CD4-positive, alpha-beta T cell (primary cell): Measurements from ENCODE around the gene PIGH. TPM values are rescaled to one million over a fixed set of nuclear protein-coding genes. Genes with fewer than 3 reads are reported as not detected.
"Not testable (repeated sequence)": the region's sequence is repeated elsewhere in the genome, so short reads cannot be mapped to it uniquely, and the experiment has no call there.

Experiments used
- ATAC-seq: fragments of 200-7000 bp; cut with Tn5 transposase; one replicate; pipeline ENCODE4 v1.10.0; 2022; ENCODE audit warnings: mild to moderate bottlenecking; ENCODE audit not compliant: poor library complexity
- CTCF ChIA-PET: fragments of 350-600 bp; sonication (Branson Sonifier 250); formaldehyde crosslinking; loops from one replicate; lab custom pipeline; 2021; ENCODE audit warnings: antibody characterized with exemption, inconsistent platforms; lab: Charles Lee
- POLR2A ChIA-PET: fragments of 350-600 bp; sonication (Branson Sonifier 250); formaldehyde crosslinking; loops from one replicate; lab custom pipeline; 2021; ENCODE audit warnings: antibody characterized with exemption, inconsistent platforms; lab: Charles Lee
- DNase-seq, 14 experiments: peaks; one replicate each; pipeline ENCODE4 v3.0.0-alpha.2; 2013 to 2020; ENCODE audit warnings: mixed read lengths in 2 of 14
- H3K27ac ChIP-seq, 2 donors: one replicate each; pipeline versions ENCODE4 v1.5.1 to v1.7.0; 2013; ENCODE audit warnings: low read length in 2 of 2, low read depth in 1 of 2, mild to moderate bottlenecking in 1 of 2
- H3K27me3 ChIP-seq, 2 experiments: 1 replicate in 1 of 2; 2 replicates in 1 of 2; pipeline versions ENCODE4 v1.6.1 to v1.7.0; 2013; ENCODE audit warnings: low read length in 2 of 2, control low read depth in 1 of 2, mild to moderate bottlenecking in 1 of 2, moderate library complexity in 1 of 2; ENCODE audit not compliant: insufficient read depth in 2 of 2, control insufficient read depth in 1 of 2
- H3K36me3 ChIP-seq: one replicate; pipeline ENCODE4 v1.6.1; 2013; ENCODE audit warnings: low read length, control low read depth; ENCODE audit not compliant: insufficient read depth
- H3K4me1 ChIP-seq: one replicate; pipeline ENCODE4 v1.6.1; 2013; ENCODE audit warnings: low read length, control low read depth; ENCODE audit not compliant: insufficient read depth
- H3K4me3 ChIP-seq: one replicate; pipeline ENCODE4 v1.5.1; 2013; ENCODE audit warnings: mild to moderate bottlenecking, low read length, moderate library complexity
- H3K9me3 ChIP-seq, 2 experiments: 1 replicate in 1 of 2; 2 replicates in 1 of 2; pipeline versions ENCODE4 v1.6.1 to v1.7.0; 2013; ENCODE audit warnings: low read length in 2 of 2, mild to moderate bottlenecking in 2 of 2, control low read depth in 1 of 2, moderate library complexity in 1 of 2; ENCODE audit not compliant: control insufficient read depth in 1 of 2, insufficient read depth in 1 of 2
- H3K27ac Mint-ChIP-seq: one replicate; pipeline ENCODE4 v1.8.0; 2020; ENCODE audit warnings: mixed read lengths
- H3K27me3 Mint-ChIP-seq: one replicate; pipeline ENCODE4 v1.8.0; 2021; ENCODE audit warnings: mixed read lengths
- H3K36me3 Mint-ChIP-seq: one replicate; pipeline ENCODE4 v1.8.0; 2021; ENCODE audit warnings: low read depth, mixed read lengths
- H3K4me1 Mint-ChIP-seq: one replicate; pipeline ENCODE4 v1.8.0; 2021; ENCODE audit warnings: low read depth, mixed read lengths
- H3K4me3 Mint-ChIP-seq: one replicate; pipeline ENCODE4 v1.8.0; 2020; ENCODE audit warnings: mild to moderate bottlenecking, mixed read lengths
- H3K9me3 Mint-ChIP-seq: one replicate; pipeline ENCODE4 v1.8.0; 2020; ENCODE audit warnings: mixed read lengths
- intact Hi-C, 2 experiments: fragments of 100-400 bp; cut with DNase I in 1 of 2; cut with micrococcal nuclease in 1 of 2; formaldehyde crosslinking; loops; one replicate each; pipeline versions ENCODE4 v1.15.1 to v1.9.0; 2023 to 2025; cut with DNase I, micrococcal nuclease
- total RNA-seq, 174 experiments: library from RNA in 2 of 174; stranded (reverse) in 2 of 174; gene quantifications; one replicate each; pipeline ENCODE4 v1.2.3 and lab custom pipeline; 2021 to 2026
- TF ChIP-seq, protein P1 (sequence below): fragments of 200-600 bp; IDR thresholded peaks from one replicate; pipeline ENCODE4 v1.8.0; 2022; ENCODE audit warnings: antibody characterized with exemption, mild to moderate bottlenecking

Gene PIGH
- total RNA-seq, 2 experiments from 2014 or later: 66.0 to 69.7 TPM

DNA sequence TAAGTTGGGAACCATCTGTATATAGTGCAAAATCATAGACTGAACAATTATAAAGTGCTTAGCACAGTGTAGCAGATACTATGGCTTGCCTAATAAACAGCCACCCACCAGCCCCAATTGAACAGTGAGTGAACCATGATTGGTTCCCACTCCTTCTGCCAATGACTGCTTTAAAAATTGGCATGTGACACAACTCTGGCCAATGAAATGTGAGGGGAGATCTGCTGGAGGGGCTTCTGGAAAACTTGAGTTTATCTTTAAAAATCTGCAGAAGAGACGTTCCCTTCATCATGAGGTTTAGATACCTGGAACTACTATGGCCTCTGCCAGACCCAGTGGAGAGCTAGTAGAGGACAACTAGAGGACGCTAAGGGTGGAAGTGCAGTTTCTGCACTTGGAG, 4.7 kb downstream of the PIGH start:
- Mint-ChIP-seq H3K27me3 (no peaks in the 10 kb centered on the region), H3K27ac (no peak overlapping the region), H3K4me3 (peak overlapping the region; percentile 1), H3K9me3 (no peaks in the 10 kb centered on the region), H3K4me1 (peaks cover 43% of the 10 kb centered on the region), H3K36me3 (peaks cover 49% of the 10 kb centered on the region)
- Histone ChIP-seq H3K4me1 (peaks cover 18% of the 10 kb centered on the region), H3K9me3 (peaks cover 0 to 3% of the 10 kb centered on the region in 2 experiments), H3K4me3 (no peak overlapping the region), H3K27me3 (no peaks in the 10 kb centered on the region), H3K27ac (no peak overlapping the region), H3K36me3 (peaks cover 25% of the 10 kb centered on the region)
- ChIA-PET CTCF (no interaction called here), POLR2A (no interaction called here)
- DNase-seq (no peak), ATAC-seq (no peak)
- TF ChIP-seq, protein P1, sequence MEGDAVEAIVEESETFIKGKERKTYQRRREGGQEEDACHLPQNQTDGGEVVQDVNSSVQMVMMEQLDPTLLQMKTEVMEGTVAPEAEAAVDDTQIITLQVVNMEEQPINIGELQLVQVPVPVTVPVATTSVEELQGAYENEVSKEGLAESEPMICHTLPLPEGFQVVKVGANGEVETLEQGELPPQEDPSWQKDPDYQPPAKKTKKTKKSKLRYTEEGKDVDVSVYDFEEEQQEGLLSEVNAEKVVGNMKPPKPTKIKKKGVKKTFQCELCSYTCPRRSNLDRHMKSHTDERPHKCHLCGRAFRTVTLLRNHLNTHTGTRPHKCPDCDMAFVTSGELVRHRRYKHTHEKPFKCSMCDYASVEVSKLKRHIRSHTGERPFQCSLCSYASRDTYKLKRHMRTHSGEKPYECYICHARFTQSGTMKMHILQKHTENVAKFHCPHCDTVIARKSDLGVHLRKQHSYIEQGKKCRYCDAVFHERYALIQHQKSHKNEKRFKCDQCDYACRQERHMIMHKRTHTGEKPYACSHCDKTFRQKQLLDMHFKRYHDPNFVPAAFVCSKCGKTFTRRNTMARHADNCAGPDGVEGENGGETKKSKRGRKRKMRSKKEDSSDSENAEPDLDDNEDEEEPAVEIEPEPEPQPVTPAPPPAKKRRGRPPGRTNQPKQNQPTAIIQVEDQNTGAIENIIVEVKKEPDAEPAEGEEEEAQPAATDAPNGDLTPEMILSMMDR: no peak
- intact Hi-C loops: loop anchor here in 1 of 2 experiments (5.0 kb wide), 1 partner anchor 233 kb away; the partner anchor contains the start of gene EIF2S1

DNA sequence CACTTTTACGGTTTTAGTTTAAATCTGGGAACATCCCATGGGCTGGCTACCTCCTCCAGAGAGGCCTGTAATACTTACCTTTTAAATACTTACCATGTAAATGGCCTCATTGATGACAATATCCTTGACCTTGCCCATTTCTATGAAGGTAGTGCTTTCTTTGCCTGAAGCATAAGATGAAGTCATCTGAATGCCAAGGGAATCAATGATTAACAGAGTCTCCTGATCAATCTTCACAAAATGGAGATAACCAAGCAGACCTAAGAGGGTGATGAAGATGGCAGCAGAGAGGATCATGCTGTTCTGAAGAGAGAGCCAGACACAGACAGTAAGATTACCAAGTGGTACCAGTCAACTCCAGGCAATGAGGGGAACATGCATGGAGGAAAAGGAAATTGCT, 6.4 kb downstream of the PIGH start:
- Mint-ChIP-seq H3K4me1 (peaks cover 27% of the 10 kb centered on the region), H3K36me3 (peaks cover 62% of the 10 kb centered on the region)
- H3K4me3 ChIP-seq, DNase-seq, H3K27me3 ChIP-seq, ATAC-seq, H3K9me3 Mint-ChIP-seq, POLR2A ChIA-PET, H3K27me3 Mint-ChIP-seq, H3K9me3 ChIP-seq, intact Hi-C loops, H3K4me3 Mint-ChIP-seq, H3K4me1 ChIP-seq, H3K27ac Mint-ChIP-seq, CTCF ChIA-PET, H3K27ac ChIP-seq: not testable (repeated sequence)
- peaks cover 28% of the 10 kb centered on the region for H3K36me3 ChIP-seq

DNA sequence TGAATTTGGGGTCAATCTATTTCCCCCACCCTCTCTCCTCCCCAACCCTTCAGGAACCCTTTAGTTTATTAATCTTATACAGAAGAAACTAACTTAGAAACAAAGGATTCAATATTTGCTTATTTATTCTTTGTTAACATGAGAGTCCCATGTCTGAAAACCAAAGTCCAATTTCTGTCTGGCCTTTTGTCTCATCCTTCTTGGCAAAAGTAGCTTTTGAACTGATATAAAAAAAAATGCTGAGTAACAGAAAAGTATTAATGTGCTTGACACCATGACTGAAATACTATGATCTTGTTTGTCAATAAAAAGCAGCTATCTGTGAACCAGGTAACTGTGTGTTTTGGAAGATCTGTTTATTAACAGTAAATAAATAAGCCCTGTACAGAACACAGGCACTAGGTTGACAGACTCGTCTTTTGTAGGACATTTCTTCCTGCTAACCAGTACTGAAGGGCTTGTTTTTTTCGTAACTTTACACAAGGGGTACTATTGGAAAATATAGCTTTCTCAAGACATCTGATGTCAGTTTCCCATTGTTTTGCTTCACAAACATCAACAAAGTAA, 10.8 kb downstream of the PIGH start:
- POLR2A ChIA-PET: no interaction called here
- no peaks in the 10 kb centered on the region for H3K27me3 Mint-ChIP-seq
- no peaks in the 10 kb centered on the region for H3K4me1 Mint-ChIP-seq
- no peak overlapping the region for H3K27ac Mint-ChIP-seq
- peaks cover 65% of the 10 kb centered on the region for H3K36me3 Mint-ChIP-seq
- H3K4me3 Mint-ChIP-seq: no peak overlapping the region
- Histone ChIP-seq H3K36me3 (peaks cover 34% of the 10 kb centered on the region), H3K9me3 (no peaks in the 10 kb centered on the region), H3K27me3 (no peaks in the 10 kb centered on the region), H3K27ac (no peak overlapping the region), H3K4me1 (no peaks in the 10 kb centered on the region), H3K4me3 (no peak overlapping the region)
- intact Hi-C loops: no loop called here
- ATAC-seq (no peak), DNase-seq (no peak)
- CTCF ChIA-PET: no interaction called here
- no peaks in the 10 kb centered on the region for H3K9me3 Mint-ChIP-seq
- TF ChIP-seq, protein P1: no peak

DNA sequence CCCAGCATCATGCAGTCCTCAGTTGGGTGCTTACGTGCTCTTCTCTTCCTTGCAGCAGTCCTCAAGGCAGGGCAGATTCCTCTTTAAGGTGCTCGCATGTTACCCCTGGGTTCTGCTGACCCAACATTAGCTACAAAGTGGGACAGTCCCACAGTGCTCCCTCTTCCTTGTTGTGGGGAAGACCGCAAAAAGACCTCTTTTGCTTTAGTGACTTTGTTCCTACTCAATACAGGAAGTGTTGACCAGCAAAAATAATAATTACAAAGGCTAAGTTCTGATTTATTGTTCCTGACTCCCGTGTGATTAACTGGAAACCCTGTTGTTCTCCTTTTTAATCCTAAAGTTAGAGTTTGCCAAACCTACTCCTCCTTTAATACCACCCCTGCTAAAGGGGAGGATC, 13.7 kb downstream of the PIGH start:
- TF ChIP-seq, protein P1: no peak
- Mint-ChIP-seq H3K4me3 (no peak overlapping the region), H3K27ac (no peak overlapping the region), H3K36me3 (peaks cover 39% of the 10 kb centered on the region), H3K4me1 (no peaks in the 10 kb centered on the region), H3K9me3 (no peaks in the 10 kb centered on the region), H3K27me3 (no peaks in the 10 kb centered on the region)
- ATAC-seq: no peak
- intact Hi-C loops: no loop called here
- Histone ChIP-seq H3K27ac (no peak overlapping the region), H3K9me3 (no peaks in the 10 kb centered on the region), H3K4me1 (no peaks in the 10 kb centered on the region), H3K4me3 (no peak overlapping the region), H3K27me3 (no peaks in the 10 kb centered on the region), H3K36me3 (peaks cover 16% of the 10 kb centered on the region)
- ChIA-PET CTCF (interaction anchor here (1.1 to 3.6 kb wide), 2 partner anchors 13 to 118 kb away, joined by 4 to 21 read pairs; partner anchors contain the start of gene PIGH), POLR2A (no interaction called here)
- no peak for DNase-seq
